ENCODE measurements around the gene CCDC34. TPM values are rescaled to one million over a fixed set of nuclear protein-coding genes. Genes with fewer than 3 reads are reported as not detected.

CCDC34 gene
- total RNA-seq, 1 experiment from 2014 or later, result 18.7 TPM

GRCh38 chr11:27403195-27403594 is 40.2 kb upstream of the CCDC34 start:
- Histone ChIP-seq H3K27ac (ENCODE audit: low read depth, low read length) (no peak overlapping the region), H3K4me3 (replicated peaks in 1 of 2; ENCODE audit: low read depth in 1 of 2, low read length in 2 of 2) (no peak overlapping the region), H3K9me3 (ENCODE audit: control insufficient read depth in 1 of 2, insufficient read depth in 1 of 2, low read depth in 1 of 2, low read length in 2 of 2) (no peaks in the 10 kb centered on the region), H3K27me3 (ENCODE audit: insufficient read depth, low read length) (no peaks in the 10 kb centered on the region), H3K79me2 (ENCODE audit: insufficient read depth, low read length) (no peaks in the 10 kb centered on the region), H2AFZ (ENCODE audit: low read depth, low read length, poor library complexity, severe bottlenecking) (no peak overlapping the region), H3K36me3 (ENCODE audit: control insufficient read depth in 1 of 2, insufficient read depth in 2 of 2, low read length in 2 of 2) (no peaks in the 10 kb centered on the region), H3K9ac (ENCODE audit: low read length) (no peak overlapping the region), H3K4me1 (ENCODE audit: control insufficient read depth in 1 of 2, insufficient read depth in 2 of 2, low read length in 2 of 2) (no peaks in the 10 kb centered on the region), H3K9me2 (ENCODE audit: insufficient read depth) (no peaks in the 10 kb centered on the region), H4K20me1 (ENCODE audit: insufficient read depth) (no peaks in the 10 kb centered on the region), H3K4me2 (ENCODE audit: low read length) (no peak overlapping the region)
- DNase-seq (ENCODE audit: low read depth, low spot score) (no peak), ATAC-seq (no peak)
- ChIA-PET RAD21 (ENCODE audit: low non-redundant PET in 1 of 2, low total read pairs in 2 of 2, uncharacterized antibody in 2 of 2, unreplicated experiment in 2 of 2) (no interaction called here), POLR2A (no interaction called here), CTCF (no interaction called here)
- no peak for TF ChIP-seq MAX (IDR thresholded peaks at IDR 0.05)
- TF ChIP-seq, protein P1, sequence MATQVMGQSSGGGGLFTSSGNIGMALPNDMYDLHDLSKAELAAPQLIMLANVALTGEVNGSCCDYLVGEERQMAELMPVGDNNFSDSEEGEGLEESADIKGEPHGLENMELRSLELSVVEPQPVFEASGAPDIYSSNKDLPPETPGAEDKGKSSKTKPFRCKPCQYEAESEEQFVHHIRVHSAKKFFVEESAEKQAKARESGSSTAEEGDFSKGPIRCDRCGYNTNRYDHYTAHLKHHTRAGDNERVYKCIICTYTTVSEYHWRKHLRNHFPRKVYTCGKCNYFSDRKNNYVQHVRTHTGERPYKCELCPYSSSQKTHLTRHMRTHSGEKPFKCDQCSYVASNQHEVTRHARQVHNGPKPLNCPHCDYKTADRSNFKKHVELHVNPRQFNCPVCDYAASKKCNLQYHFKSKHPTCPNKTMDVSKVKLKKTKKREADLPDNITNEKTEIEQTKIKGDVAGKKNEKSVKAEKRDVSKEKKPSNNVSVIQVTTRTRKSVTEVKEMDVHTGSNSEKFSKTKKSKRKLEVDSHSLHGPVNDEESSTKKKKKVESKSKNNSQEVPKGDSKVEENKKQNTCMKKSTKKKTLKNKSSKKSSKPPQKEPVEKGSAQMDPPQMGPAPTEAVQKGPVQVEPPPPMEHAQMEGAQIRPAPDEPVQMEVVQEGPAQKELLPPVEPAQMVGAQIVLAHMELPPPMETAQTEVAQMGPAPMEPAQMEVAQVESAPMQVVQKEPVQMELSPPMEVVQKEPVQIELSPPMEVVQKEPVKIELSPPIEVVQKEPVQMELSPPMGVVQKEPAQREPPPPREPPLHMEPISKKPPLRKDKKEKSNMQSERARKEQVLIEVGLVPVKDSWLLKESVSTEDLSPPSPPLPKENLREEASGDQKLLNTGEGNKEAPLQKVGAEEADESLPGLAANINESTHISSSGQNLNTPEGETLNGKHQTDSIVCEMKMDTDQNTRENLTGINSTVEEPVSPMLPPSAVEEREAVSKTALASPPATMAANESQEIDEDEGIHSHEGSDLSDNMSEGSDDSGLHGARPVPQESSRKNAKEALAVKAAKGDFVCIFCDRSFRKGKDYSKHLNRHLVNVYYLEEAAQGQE (IDR thresholded peaks at IDR 0.05; ENCODE audit: low read depth), result no peak
- no peak for TF ChIP-seq CBX3 (IDR thresholded peaks at IDR 0.05; ENCODE audit: low read depth)
- TF ChIP-seq, protein P2, sequence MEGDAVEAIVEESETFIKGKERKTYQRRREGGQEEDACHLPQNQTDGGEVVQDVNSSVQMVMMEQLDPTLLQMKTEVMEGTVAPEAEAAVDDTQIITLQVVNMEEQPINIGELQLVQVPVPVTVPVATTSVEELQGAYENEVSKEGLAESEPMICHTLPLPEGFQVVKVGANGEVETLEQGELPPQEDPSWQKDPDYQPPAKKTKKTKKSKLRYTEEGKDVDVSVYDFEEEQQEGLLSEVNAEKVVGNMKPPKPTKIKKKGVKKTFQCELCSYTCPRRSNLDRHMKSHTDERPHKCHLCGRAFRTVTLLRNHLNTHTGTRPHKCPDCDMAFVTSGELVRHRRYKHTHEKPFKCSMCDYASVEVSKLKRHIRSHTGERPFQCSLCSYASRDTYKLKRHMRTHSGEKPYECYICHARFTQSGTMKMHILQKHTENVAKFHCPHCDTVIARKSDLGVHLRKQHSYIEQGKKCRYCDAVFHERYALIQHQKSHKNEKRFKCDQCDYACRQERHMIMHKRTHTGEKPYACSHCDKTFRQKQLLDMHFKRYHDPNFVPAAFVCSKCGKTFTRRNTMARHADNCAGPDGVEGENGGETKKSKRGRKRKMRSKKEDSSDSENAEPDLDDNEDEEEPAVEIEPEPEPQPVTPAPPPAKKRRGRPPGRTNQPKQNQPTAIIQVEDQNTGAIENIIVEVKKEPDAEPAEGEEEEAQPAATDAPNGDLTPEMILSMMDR (IDR thresholded peaks at IDR 0.05 in 2 of 3, conservative IDR thresholded peaks at IDR 0.05 in 1 of 3; ENCODE audit: borderline replicate concordance in 1 of 3, insufficient read depth in 1 of 3, low read depth in 2 of 3, low read length in 2 of 3), result no peak
- no peak for TF ChIP-seq EZH2phosphoT487 (IDR thresholded peaks at IDR 0.05; ENCODE audit: borderline replicate concordance)
- TF ChIP-seq EGR1 (IDR thresholded peaks at IDR 0.05; ENCODE audit: low read depth), result no peak
- no peak for TF ChIP-seq YY1 (IDR thresholded peaks at IDR 0.05; ENCODE audit: extremely low read depth, insufficient replicate concordance, low read depth, low read length)
- TF ChIP-seq FOSL1 (IDR thresholded peaks at IDR 0.05; ENCODE audit: low read depth), result no peak
- TF ChIP-seq EZH2 (IDR thresholded peaks at IDR 0.05), result no peak
- TF ChIP-seq RAD21 (IDR thresholded peaks at IDR 0.05; ENCODE audit: low read depth), result no peak
- TF ChIP-seq ELF1 (IDR thresholded peaks at IDR 0.05; ENCODE audit: borderline replicate concordance, low read depth), result no peak
- TF ChIP-seq TCF7L2 (IDR thresholded peaks at IDR 0.05; ENCODE audit: borderline replicate concordance, extremely low read depth, insufficient read depth, insufficient read length), result no peak
- no peak for TF ChIP-seq POLR2AphosphoS5 (IDR thresholded peaks at IDR 0.05; ENCODE audit: low read depth, low read length)
- no peak for TF ChIP-seq SRF (IDR thresholded peaks at IDR 0.05; ENCODE audit: low read depth)
- no peak for TF ChIP-seq SP1 (IDR thresholded peaks at IDR 0.05; ENCODE audit: low read depth)
- no peak for TF ChIP-seq POLR2A (IDR thresholded peaks at IDR 0.05; ENCODE audit: borderline replicate concordance, extremely low read depth, insufficient read depth, insufficient read length)
- TF ChIP-seq JUND (IDR thresholded peaks at IDR 0.05), result no peak
- TF ChIP-seq ZFX (IDR thresholded peaks at IDR 0.05), result no peak
- TF ChIP-seq ZNF274 (IDR thresholded peaks at IDR 0.05; ENCODE audit: low read depth, low read length), result no peak
- BruUV-seq (replicated peaks), result no TSS peak
- intact Hi-C loops (cut with micrococcal nuclease), result no loop called here

All from HCT116 (cell line).